IPS DF 19.7 (cell line): ENCODE measurements around the gene GIT2.
A peak's percentile ranks its signal among the peaks of the same experiment; 100 is the strongest.
"Not testable (repeated sequence)": the region's sequence is repeated elsewhere in the genome, so short reads cannot be mapped to it uniquely, and the experiment has no call there.

Experiments used
- DNase-seq: peaks from one replicate; pipeline ENCODE4 v3.0.0-alpha.2; 2013; ENCODE audit warnings: low read depth, low spot score

GIT2 gene

GRCh38 chr12:109946913-109947312 lies 49.3 kb downstream of the GIT2 start:
- DNase-seq, result no peak

GRCh38 chr12:109946505-109946904 lies 49.7 kb downstream of the GIT2 start:
- peak; percentile 63 for DNase-seq

GRCh38 chr12:109944561-109945359 lies 51.4 kb downstream of the GIT2 start:
- peak; percentile 87 for DNase-seq

GRCh38 chr12:109943811-109944210 lies 52.4 kb downstream of the GIT2 start:
- DNase-seq, result no peak

- no peak for DNase-seq
These were observed 55.7 kb downstream of the GIT2 start for GRCh38 chr12:109940339-109940923.

DNA sequence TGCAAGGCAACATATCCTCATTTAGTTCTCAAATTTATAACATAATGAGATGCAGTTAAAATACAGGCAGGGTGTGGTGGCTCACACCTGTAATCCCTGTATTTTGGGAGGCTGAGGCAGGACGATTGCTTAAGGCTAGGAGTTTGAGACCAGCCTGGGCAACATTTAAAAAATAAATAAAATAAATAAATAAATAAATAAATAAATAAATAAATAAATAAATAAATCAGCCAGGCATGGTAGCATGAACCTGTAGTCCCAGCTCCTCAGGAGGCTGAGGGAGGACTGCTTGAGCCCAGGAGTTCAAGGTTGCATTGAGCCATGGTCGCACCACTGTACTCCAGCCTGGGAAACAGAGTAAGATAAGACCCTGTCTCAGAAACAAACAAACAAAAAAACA lies 56.7 kb downstream of the GIT2 start:
- DNase-seq, result no peak

DNA sequence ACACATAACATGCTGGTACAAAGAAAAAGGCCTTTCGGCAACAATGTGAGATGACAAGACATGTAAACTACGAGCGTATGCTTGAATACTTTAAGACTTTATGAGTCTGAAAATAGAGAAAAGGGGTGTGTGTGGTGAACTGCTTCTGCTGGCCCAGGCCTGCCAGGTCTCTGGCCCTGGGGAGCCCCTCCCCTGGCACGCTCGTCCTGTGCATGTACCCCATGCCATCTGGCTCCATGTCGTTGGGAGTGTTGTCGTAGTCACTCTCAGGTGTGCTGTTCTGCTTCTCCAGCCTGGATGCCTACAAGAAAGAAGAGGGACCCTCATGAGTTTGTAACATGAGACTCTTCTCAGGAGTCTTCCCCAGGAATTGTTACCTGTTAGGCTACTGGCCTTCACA lies 57.2 kb downstream of the GIT2 start:
- no peak for DNase-seq

DNA sequence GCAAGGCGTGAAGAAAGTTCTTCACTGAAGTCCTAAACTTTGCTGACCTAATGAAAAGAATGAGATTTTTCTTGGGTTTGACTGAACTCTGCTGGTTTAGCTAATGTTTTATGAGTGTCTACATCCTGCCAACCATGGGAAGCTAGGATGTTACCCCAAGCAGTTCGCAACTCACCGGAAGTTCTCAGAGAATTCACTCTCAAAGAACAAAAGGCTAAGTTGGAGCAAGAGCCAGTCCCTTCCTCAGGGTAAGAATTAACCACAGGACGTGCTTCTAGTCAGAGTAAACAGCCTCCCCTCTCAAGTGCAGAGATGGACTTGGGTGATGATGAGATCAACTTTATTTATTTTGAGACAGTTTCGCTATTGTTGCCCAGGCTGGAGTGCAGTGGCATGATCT lies 58.8 kb downstream of the GIT2 start:
- DNase-seq, result no peak

DNA sequence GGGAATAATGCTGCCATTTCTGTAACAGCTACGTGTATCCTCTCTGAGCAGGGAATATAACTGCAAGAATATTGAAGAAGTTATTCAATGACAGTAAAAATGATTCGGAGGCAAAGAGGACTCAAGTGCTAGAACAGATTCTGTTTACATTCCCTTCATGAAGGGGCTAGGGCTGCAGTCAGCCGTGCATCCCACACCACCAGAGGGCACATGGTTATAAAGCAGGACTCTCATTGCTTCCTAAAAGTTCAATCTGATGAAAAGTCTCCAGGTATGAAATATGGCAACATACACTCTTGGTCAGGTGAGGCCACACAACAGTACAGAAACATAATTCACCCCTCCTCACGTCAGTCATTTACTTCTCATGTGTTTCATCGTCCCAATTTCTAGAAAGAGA lies 62.1 kb downstream of the GIT2 start:
- DNase-seq, result no peak

DNA sequence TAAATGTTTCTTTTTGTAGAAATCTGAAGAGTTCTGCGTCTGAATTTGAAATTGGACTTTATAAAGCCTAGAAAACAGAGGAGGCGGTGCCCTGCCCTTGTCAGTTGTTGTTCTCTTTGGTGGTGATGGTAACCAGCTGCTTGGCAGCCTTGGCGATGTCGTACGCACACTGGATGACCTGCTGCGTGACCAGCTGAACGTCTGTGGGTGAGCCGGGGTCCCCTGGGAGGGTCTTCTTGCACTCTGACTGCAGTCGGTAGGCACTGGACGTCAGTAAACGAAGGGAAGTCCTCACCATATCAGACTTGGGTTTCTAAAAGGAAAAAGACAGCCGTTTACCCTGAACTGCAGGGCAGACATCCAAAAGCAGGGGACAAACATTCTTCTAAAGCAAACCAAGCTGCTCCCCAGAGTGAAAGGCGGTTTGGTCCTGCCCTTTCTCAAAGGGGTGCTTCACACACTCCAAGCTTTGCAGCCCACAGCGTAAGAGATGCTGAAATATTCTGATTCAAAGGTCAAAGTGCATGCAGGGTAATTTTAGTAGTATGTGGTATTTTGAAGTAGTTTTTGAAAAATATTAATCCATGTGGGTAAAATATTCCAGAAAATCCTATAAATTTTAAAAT lies 63.2 kb downstream of the GIT2 start:
- DNase-seq, result no peak

GRCh38 chr12:109931143-109931542 lies 65.0 kb downstream of the GIT2 start:
- DNase-seq, result no peak

DNA sequence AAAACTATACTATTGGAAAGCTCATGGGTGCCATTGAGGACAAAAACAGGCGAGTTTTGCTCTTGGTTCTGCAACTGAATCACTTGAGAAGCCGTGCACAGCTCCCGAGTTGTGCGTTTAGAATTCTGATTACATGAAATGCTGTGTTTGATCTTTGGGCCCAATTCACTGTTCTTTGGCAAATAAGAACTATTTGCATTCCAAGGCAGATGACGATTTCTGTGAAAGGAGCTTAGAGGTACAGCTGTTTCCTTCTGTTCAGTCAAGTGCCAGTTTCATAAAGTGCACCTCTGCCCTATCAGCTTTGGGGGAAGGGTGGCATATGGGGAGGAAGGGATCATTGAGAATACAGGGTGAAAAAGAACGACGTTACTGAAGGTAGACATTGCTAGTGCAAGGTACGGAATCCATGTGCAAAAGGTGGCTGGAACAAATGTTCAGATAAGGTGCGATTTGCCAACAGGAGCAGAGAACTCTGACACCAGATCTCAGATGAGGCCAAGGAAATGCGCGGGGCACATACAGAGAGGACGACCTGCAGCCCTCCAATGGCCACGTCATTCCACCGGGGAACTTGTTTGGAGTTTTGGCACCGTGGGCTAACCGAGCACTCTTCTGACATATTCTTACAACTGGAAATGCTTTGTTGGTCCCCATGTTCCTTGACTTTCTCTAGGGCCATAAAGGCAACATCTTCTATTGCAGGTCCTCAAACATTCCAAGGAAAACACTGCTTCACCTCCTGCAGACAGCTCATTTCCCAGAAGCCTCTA lies 66.0 kb downstream of the GIT2 start:
- no peak for DNase-seq

DNA sequence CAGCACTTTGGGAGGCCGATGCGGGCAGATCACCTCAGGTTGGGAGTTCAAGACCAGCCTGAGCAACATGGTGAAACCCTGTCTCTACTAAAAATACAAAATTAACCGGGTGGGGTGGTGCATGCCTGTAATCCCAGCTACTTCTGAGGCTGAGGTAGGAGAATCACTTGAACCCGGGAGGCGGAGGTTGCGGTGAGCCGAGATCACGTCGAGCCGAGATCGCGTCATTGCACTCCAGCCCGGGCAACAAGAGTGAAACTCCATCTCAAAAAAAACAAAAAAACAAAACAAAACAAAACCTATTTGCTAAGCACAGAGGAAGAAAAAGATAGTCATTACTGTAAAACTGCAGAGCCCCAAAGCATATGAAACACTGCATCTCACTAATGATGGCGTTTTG lies 66.8 kb downstream of the GIT2 start:
- DNase-seq, result not testable (repeated sequence)

GRCh38 chr12:109928058-109928656 lies 68.0 kb downstream of the GIT2 start:
- DNase-seq, result no peak

DNA sequence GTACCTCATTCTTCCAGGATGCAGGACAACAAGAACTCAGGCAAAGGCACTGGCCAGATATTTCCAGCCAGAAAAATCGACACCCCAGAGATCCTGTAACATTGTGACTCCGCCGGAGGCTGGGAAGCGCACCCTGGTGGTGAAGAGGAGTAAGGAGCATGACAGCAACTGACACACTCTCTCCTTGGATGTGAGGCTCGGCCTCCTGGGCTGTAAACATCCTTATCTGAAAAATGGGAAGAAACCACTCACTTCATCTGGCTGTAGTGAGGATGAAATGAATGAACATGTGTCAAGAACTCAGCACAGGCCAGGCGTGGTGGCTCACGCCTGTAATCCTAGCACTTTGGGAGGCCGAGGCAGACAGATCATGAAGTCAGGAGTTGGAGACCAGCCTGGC lies 68.5 kb downstream of the GIT2 start:
- no peak for DNase-seq

- DNase-seq, result no peak
These were observed 69.5 kb downstream of the GIT2 start for GRCh38 chr12:109926488-109927210.

DNA sequence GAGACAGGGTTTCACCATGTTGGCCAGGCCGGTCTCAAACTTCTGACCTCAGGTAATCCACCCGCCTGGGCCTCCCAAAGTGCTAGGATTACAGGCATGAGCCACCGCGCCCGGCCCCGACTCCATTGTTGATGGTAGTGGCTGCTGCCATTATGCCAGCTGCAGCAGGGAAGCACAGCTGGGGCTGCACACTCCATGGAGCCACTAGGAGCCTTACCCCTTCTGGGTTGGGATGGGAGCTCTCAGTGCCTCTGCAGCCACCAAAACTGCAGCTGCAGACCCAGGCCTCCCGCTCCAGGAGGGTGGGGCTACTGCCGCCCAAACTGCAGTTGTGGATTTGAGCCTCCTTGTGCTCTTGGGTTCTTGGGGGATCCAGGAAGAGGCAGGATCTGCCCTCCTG lies 70.2 kb downstream of the GIT2 start:
- no peak for DNase-seq

DNA sequence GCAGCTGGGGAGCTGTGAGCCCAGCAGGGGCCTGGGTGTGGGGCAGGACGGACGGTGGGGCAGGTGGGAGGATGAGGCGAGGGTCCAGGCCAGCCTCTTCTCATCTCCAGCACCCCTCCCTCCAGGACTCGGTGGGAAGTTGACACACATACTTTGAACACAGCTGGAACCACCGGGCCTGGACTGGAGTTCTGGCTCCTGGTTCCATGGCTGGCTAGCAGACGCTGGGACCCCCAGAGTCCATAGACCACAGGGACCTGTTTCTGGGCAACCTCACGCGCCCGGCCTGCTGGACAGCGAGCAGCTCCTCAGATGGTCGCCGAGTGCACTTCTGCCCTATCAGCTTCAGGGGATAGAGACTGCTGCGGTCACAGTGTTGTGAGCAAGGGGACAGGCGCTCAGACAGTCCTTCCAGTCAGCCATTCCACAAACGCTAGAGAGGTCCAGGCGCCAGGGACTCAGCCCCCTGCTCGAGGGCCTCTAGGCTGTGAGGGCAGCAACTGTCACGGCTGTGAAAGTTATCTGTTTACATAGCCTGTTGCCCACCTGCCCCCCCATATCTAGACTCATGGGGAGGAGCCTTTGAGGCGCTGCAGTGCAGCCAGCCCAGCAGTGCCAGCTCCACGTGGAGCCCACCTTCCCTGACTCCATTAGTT lies 70.9 kb downstream of the GIT2 start:
- no peak for DNase-seq

GRCh38 chr12:109923481-109924245 lies 72.5 kb downstream of the GIT2 start:
- no peak for DNase-seq

DNA sequence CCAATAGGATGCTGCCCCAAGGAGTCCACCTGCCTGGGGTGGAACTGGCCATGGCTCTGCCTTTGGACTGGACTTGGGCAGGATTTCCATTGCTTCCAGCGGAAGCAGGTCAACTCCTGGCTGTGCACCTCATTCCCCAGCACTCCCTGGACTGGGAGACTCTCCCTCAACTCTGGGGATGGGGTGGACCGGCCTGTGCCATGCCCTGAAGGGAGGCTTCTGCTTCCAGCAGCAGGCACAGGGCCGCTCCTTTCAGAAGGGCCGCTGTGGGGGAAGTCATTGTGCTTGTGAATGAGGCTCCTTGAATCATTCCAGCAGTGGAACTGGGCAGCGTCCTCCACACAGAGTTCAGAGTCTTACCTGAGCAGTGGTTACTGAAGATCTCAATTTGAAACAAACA lies 73.1 kb downstream of the GIT2 start:
- no peak for DNase-seq
